Lung (tissue), 16 donors: ENCODE data around the gene SERPINB5. TPM values are rescaled to one million over a fixed set of nuclear protein-coding genes. Genes with fewer than 3 reads are reported as not detected.

Experiments
- ATAC-seq: fragments of 200-7000 bp; cut with Tn5 transposase; one replicate; pipeline ENCODE4 v1.9.1; 2020; ENCODE audit warnings: moderate number of reproducible peaks; ENCODE audit not compliant: insufficient read depth, low FRiP score
- DNase-seq, 3 donors: peaks; one replicate each; pipeline ENCODE4 v3.0.0-alpha.2; 2013 to 2017
- H3K27ac ChIP-seq, 2 donors: one replicate each; pipeline ENCODE4 v1.5.1; 2013; ENCODE audit warnings: mild to moderate bottlenecking in 2 of 2, moderate library complexity in 2 of 2, control low read depth in 1 of 2, inconsistent platforms in 1 of 2, low read depth in 1 of 2, low read length in 1 of 2
- H3K27me3 ChIP-seq, 3 donors: one replicate each; pipeline ENCODE4 v1.5.1; 2013; ENCODE audit warnings: low read length in 2 of 3; ENCODE audit not compliant: control insufficient read depth in 3 of 3, insufficient read depth in 3 of 3
- H3K36me3 ChIP-seq, 4 donors: one replicate each; pipeline ENCODE4 v1.5.1; 2013; ENCODE audit warnings: low read length in 4 of 4, mild to moderate bottlenecking in 1 of 4, moderate library complexity in 1 of 4; ENCODE audit not compliant: control insufficient read depth in 4 of 4, insufficient read depth in 4 of 4
- H3K4me1 ChIP-seq, 5 donors: one replicate each; pipeline ENCODE4 v1.5.1; 2013; ENCODE audit warnings: low read length in 5 of 5, mild to moderate bottlenecking in 2 of 5, moderate library complexity in 1 of 5; ENCODE audit not compliant: control insufficient read depth in 5 of 5, insufficient read depth in 5 of 5
- H3K4me3 ChIP-seq: one replicate; pipeline ENCODE4 v1.5.1; 2013; ENCODE audit warnings: mild to moderate bottlenecking, control low read depth, moderate library complexity
- H3K9ac ChIP-seq, 2 donors: one replicate each; pipeline ENCODE4 v1.5.1; 2013; ENCODE audit warnings: low read length in 2 of 2, control low read depth in 1 of 2; ENCODE audit not compliant: insufficient read depth in 1 of 2
- H3K9me3 ChIP-seq, 4 donors: one replicate each; pipeline ENCODE4 v1.5.1; 2013; ENCODE audit warnings: low read length in 3 of 4, mild to moderate bottlenecking in 1 of 4, moderate library complexity in 1 of 4; ENCODE audit not compliant: control insufficient read depth in 4 of 4, insufficient read depth in 3 of 4
- CTCF ChIP-seq: IDR thresholded peaks from 2 replicates; pipeline ENCODE4 v1.5.1; 2012; ENCODE audit warnings: mild to moderate bottlenecking; ENCODE audit errors: control extremely low read depth, extremely low read depth
- WGBS, 2 donors: extraction: QIAGEN DNeasy Blood & Tissue Kit; methylation state at CpG; one replicate each; pipeline ENCODE4 v1.1.7; 2013; 5-methylcytosine and 5-hydroxymethylcytosine counted together
- long read RNA-seq, 5 donors: transcript quantifications; one replicate each; lab custom pipeline, GENCODE V29; 2026
- polyA plus RNA-seq, 2 donors: library from polyadenylated mRNA; stranded (reverse); fragments of 200-250 nt; gene quantifications; one replicate each; pipeline ENCODE4 v1.2.1, GENCODE V29; 2013
- total RNA-seq, 2 donors: library from RNA; depleted of rRNA in 1 of 2; stranded (reverse); fragments of >200 nt in 1 of 2; gene quantifications; one replicate each; pipeline ENCODE4 v1.2.1, GENCODE V29; 2014 to 2021
- donor health status: control.
- donor health status: control.
- donor health status: Bipolar disorder and iron deficiency.
- donor health status: healthy.
- donor health status: DM: yes; HTN: yes; CAD: no.

The SERPINB5 gene
- total RNA-seq: under 1 TPM; 0.37 to 0.92 TPM
- polyA plus RNA-seq: under 1 TPM; 0.45 to 0.77 TPM
- long read RNA-seq, donor 1: 0 reads
- long read RNA-seq, donor 2: 0 reads
- long read RNA-seq, donor 3: 0 reads
- long read RNA-seq, donor 4: 0 reads
- long read RNA-seq, donor 5: 0 reads

GRCh38 chr18:63476668-63477067 is at the start of gene SERPINB5:
Gene SERPINB5 (plus strand): TSS chr18:63476958. CDS start chr18:63484429, 7,471 bp downstream.
- 91 to 95% methylated on average over 21 of the region's 21 CpGs for whole genome bisulfite sequencing, 2 donors
- ATAC-seq (no peak), DNase-seq (no peak)

GRCh38 chr18:63427558-63427957 is 49.2 kb upstream of the SERPINB5 start:
- Histone ChIP-seq H3K4me3 (no peak overlapping the region), H3K9me3 (peaks cover 0 to 2% (median 0%) of the 10 kb centered on the region in 4 donors), H3K27ac (no peak overlapping the region), H3K9ac (no peak overlapping the region), H3K27me3 (peaks cover 0 to 9% (median 0%) of the 10 kb centered on the region in 3 donors), H3K36me3 (no peaks in the 10 kb centered on the region), H3K4me1 (peaks cover 0 to 5% (median 0%) of the 10 kb centered on the region in 5 donors)
- ATAC-seq: no peak
- WGBS, 2 donors: 82 to 84% methylated on average over 4 of the region's 4 CpGs
- TF ChIP-seq CTCF: no peak
- no peak for DNase-seq

More at GRCh38 chr18:63476668-63477067, at the start of gene SERPINB5:
- Histone ChIP-seq H3K4me1 (no peaks in the 10 kb centered on the region), H3K9me3 (peaks cover 0 to 2% (median 0%) of the 10 kb centered on the region in 4 donors), H3K4me3 (no peak within 1 kb of the TSS), H3K27me3 (no peaks in the 10 kb centered on the region), H3K27ac (no peak within 1 kb of the TSS), H3K36me3 (no peaks in the 10 kb centered on the region), H3K9ac (no peak within 1 kb of the TSS)
- TF ChIP-seq CTCF: no peak

GRCh38 chr18:63430526-63430925 is 46.2 kb upstream of the SERPINB5 start:
- no peak for ATAC-seq
- peaks cover 0 to 2% (median 0%) of the 10 kb centered on the region in 4 donors for H3K9me3 ChIP-seq
- peaks cover 0 to 9% (median 0%) of the 10 kb centered on the region in 3 donors for H3K27me3 ChIP-seq
- H3K36me3 ChIP-seq: no peaks in the 10 kb centered on the region
- TF ChIP-seq CTCF: no peak
- WGBS, 2 donors: 58 to 95% methylated on average over 2 of the region's 2 CpGs
- no peaks in the 10 kb centered on the region for H3K4me1 ChIP-seq
- no peak overlapping the region for H3K9ac ChIP-seq
- DNase-seq: no peak
- no peak overlapping the region for H3K27ac ChIP-seq
- no peak overlapping the region for H3K4me3 ChIP-seq

GRCh38 chr18:63431180-63431579 is 45.6 kb upstream of the SERPINB5 start:
- Histone ChIP-seq H3K27me3 (peaks cover 0 to 9% (median 0%) of the 10 kb centered on the region in 3 donors), H3K4me3 (no peak overlapping the region), H3K4me1 (no peaks in the 10 kb centered on the region), H3K9me3 (peaks cover 0 to 2% (median 0%) of the 10 kb centered on the region in 4 donors), H3K27ac (no peak overlapping the region), H3K9ac (no peak overlapping the region), H3K36me3 (no peaks in the 10 kb centered on the region)
- ATAC-seq: no peak
- TF ChIP-seq CTCF: no peak
- 61 to 92% methylated on average over 1 of the region's 1 CpG for WGBS, 2 donors
- no peak for DNase-seq
